GM10266 (cell line): ENCODE data around the gene SMG6.
"Not testable (repeated sequence)": the region's sequence is repeated elsewhere in the genome, so short reads cannot be mapped to it uniquely, and the experiment has no call there.

Source experiments
- DNase-seq: peaks from one replicate; pipeline ENCODE4 v3.0.0; 2012; ENCODE audit errors: extremely low spot score
- CTCF ChIP-seq: IDR thresholded peaks from 2 replicates; pipeline ENCODE4 v1.5.1; 2012; ENCODE audit warnings: mild to moderate bottlenecking, low read depth; ENCODE audit not compliant: control insufficient read depth, insufficient read depth; ENCODE audit errors: missing control alignments

Gene SMG6

DNA sequence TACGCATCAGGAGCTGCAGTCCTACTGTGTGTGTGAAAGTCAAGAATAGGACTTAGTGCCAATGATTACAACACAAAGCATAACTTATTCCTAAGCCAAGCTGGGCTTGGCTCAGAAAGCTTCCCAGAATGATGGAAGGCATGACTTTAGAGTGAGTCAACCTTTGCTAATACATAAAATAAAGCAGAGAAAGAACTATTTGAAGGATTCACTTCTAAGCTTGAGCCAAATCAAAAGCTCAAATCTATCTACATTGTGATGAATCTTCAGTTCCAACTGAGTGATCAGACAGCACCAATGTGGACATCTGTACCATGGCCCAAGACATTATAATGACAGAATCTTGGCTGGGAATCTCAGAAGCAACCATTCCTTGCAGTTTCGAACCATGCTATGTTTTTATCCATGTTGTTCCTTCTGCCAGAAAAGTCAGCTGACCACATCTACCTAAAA lies 41.4 kb downstream of the SMG6 start:
- no peak for DNase-seq
- no peak for TF ChIP-seq CTCF

DNA sequence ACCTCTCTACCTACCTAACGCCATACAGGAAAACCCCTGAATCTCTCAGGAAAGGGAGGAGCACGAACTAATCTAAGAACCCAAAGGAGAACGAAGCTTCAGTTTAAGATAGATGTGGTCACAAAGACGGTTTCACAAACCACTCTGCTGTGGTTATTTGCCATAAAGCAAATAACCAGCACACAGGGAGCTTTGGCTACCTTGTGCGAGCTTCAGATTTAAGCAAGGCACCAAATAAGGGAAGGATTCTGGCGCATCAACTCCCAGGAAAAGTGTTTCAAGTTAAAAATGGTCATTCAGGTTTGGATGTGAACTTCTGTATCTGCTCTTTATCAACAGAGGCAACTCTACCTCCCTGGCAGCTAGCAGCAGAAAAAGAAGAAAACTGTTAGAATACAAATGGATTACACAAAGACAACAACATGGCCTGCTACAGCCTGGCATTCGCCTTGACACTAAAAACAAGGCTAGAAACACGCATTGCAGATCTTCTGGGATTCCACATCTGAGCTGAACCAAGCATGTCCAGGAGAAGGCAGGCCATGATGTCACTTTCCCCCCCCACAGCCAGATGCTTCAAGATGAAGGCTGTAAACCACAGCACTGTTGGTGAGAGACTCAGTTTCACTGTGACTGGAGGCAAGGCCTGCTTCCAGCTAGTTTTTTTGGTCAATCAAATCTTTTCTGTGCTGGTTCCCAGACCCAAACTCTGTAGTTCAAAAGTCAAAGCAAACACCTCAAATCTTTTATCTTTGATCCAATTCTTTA lies 43.6 kb downstream of the SMG6 start:
- DNase-seq = peak; percentile 76
- TF ChIP-seq CTCF = no peak

DNA sequence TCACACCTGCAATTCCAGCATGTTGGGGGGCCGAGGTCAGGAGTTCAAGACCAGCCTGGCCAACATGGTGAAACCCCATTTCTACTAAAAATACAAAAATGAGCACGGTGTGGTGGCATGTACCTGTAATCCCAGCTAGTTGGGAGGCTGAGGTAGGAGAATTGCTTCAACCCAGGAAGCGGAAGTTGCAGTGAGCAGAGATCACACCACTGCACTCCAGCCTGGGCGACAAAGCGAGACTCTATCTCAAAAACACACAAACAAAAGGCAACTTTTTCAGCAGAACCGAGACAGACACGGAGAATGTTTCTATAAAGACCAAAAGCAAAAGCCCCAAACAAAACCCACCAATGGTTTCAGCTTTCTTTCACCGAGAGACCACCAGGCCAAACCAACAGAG lies 44.8 kb downstream of the SMG6 start:
- DNase-seq = not testable (repeated sequence)

DNA sequence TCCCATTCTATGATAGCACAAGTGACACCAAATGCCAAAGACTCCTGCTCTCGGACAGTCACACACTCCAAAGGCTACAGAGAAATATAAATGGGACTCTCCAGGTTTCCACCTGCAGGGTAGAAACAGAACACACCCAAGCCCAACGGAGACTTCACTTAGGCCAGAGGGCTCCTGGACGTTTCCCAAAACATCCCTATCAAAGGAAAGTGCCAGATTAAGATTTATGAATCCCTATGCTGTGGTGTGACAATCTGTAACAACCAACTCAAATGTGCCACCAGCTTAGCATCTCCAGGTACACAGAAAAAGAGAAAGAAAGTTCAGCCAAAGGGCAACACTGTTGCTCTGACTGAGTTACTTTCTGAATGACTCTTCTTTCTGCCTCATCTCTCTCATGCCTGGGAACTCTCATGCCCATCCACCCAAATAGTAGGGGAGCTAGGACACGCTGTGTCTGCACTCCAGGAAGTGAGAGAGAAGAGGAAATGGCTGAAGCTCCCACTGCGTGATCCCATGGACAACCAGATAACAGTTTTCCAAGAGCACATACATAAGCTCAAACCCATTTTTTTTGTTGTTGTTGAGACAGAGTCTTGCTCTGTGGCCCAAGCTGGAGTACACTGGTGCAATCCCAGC lies 49.7 kb downstream of the SMG6 start:
- peak; percentile 84 for DNase-seq
- no peak for TF ChIP-seq CTCF

GRCh38 chr17:2253362-2253761 lies 50.2 kb downstream of the SMG6 start:
- DNase-seq = no peak
- no peak for TF ChIP-seq CTCF

DNA sequence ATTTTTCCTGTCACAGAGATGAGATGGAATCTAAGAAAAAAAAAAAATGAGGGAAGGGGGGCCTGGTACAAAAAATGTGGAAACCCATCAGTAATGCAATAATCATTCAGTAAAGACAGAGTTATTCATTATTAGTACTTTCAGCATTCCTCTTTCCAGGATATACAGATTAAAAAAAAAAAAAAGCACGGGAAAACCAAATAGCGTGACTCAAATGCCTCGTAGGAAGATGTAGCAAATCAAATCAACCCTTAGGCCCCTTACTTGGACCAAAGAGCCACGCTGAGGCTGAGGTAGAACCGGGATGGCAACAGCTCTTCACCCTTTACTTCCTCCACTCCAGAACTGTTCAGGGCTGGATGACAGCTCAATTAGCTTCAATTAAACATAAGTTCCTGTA lies 52.5 kb downstream of the SMG6 start:
- TF ChIP-seq CTCF = no peak
- DNase-seq = no peak

- TF ChIP-seq CTCF = no peak
- DNase-seq = no peak
Measured at GRCh38 chr17:2250140-2251095, 53.2 kb downstream of the SMG6 start.
